Epithelial cell of proximal tubule (primary cell): ENCODE measurements around the gene ACAA2. TPM values are rescaled to one million over a fixed set of nuclear protein-coding genes. Genes with fewer than 3 reads are reported as not detected.

Experiments
- DNase-seq: peaks from one replicate; pipeline ENCODE4 v3.0.0-alpha.2; 2011; ENCODE audit warnings: low read depth
- H3K4me3 ChIP-seq: 2 replicates; pipeline ENCODE4 v1.5.1; 2011; ENCODE audit warnings: low read depth, mild to moderate bottlenecking, low read length
- CTCF ChIP-seq: conservative IDR thresholded peaks from 2 replicates; pipeline ENCODE4 v1.5.1; 2012; ENCODE audit warnings: low read depth, mild to moderate bottlenecking, low read length
- total RNA-seq: library from RNA; depleted of rRNA; stranded (reverse); fragments of >200 nt; gene quantifications from 2 replicates; pipeline ENCODE4 v1.2.3, GENCODE V29; 2015

ACAA2 gene
- total RNA-seq, 1 donor from 2014 or later, result 92.3 TPM

GRCh38 chr18:49845629-49846360 is 32.5 kb upstream of the ACAA2 start:
- TF ChIP-seq CTCF, result no peak
- DNase-seq, result no peak
- no peak overlapping the region for H3K4me3 ChIP-seq

- no peak for DNase-seq
These were observed 31.6 kb upstream of the ACAA2 start for GRCh38 chr18:49844903-49845302.

GRCh38 chr18:49843778-49844625 is 30.7 kb upstream of the ACAA2 start:
- no peak for DNase-seq
- TF ChIP-seq CTCF, result no peak
- H3K4me3 ChIP-seq, result no peak overlapping the region

More at GRCh38 chr18:49844903-49845302, 31.6 kb upstream of the ACAA2 start:
- TF ChIP-seq CTCF, result no peak
- no peak overlapping the region for H3K4me3 ChIP-seq

- no peak for DNase-seq
- TF ChIP-seq CTCF, result no peak
- H3K4me3 ChIP-seq, result no peak overlapping the region
These were observed 29.8 kb upstream of the ACAA2 start for GRCh38 chr18:49843131-49843530.

- no peak for DNase-seq
- H3K4me3 ChIP-seq, result no peak overlapping the region
- TF ChIP-seq CTCF, result no peak
These were observed 29.3 kb upstream of the ACAA2 start for GRCh38 chr18:49842656-49843055.

GRCh38 chr18:49841236-49842217 is 28.2 kb upstream of the ACAA2 start:
- TF ChIP-seq CTCF, result no peak
- H3K4me3 ChIP-seq, result no peak overlapping the region
- DNase-seq, result no peak
